Measurements from ENCODE around the gene SIRPB1. TPM values are rescaled to one million over a fixed set of nuclear protein-coding genes. Genes with fewer than 3 reads are reported as not detected.
"Not testable (repeated sequence)": the region's sequence is repeated elsewhere in the genome, so short reads cannot be mapped to it uniquely, and the experiment has no call there.

The SIRPB1 gene
- total and polyA plus RNA-seq, 2 experiments from 2014 or later = 0.54 TPM; not detected in 1

- no peak overlapping the region for H3K4me2 ChIP-seq (ENCODE audit: unreplicated experiment)
- in situ Hi-C loops (cut with MboI) = loop anchor here (25.0 kb wide), 1 partner anchor 110 kb away; no protein-coding TSS in a partner anchor
- H2AFZ ChIP-seq = no peak overlapping the region
- H3K9ac ChIP-seq = no peak overlapping the region
- no peak overlapping the region for H3K27ac ChIP-seq
- no peaks in the 10 kb centered on the region for H3K9me3 ChIP-seq (ENCODE audit: low read depth)
- no peaks in the 10 kb centered on the region for H3K4me1 ChIP-seq (ENCODE audit: insufficient read depth)
- H3K36me3 ChIP-seq (ENCODE audit: low read depth) = no peaks in the 10 kb centered on the region
- H4K20me1 ChIP-seq (ENCODE audit: insufficient read depth) = no peaks in the 10 kb centered on the region
- no peaks in the 10 kb centered on the region for H3K79me2 ChIP-seq (ENCODE audit: insufficient read depth)
- no peaks in the 10 kb centered on the region for H3K9me2 ChIP-seq (ENCODE audit: insufficient read depth)
- 73 to 84% methylated on average over 3 of the region's 3 CpGs for WGBS, 2 experiments (ENCODE audit: low coverage in 1 of 2, low lambda C conversion rate in 2 of 2, missing lambda C conversion rate in 2 of 2)
- no peak for DNase-seq
- H3K4me3 ChIP-seq = no peak overlapping the region
- TF ChIP-seq EZH2phosphoT487 (IDR thresholded peaks at IDR 0.05; ENCODE audit: insufficient read depth, low read depth) = no peak
- TF ChIP-seq EZH2 (IDR thresholded peaks at IDR 0.05; ENCODE audit: insufficient read depth, poor library complexity, severe bottlenecking) = no peak
- peaks cover 47% of the 10 kb centered on the region for H3K27me3 ChIP-seq (replicated peaks; ENCODE audit: insufficient read depth)
- no peaks in the 10 kb centered on the region for H3F3A ChIP-seq (ENCODE audit: insufficient read depth)
These were observed 27.2 kb upstream of the SIRPB1 start for GRCh38 chr20:1646975-1647431.

GRCh38 chr20:1644101-1644962 is 24.5 kb upstream of the SIRPB1 start:
- no peak overlapping the region for H2AFZ ChIP-seq
- no peak for TF ChIP-seq EZH2phosphoT487 (IDR thresholded peaks at IDR 0.05; ENCODE audit: insufficient read depth, low read depth)
- no peak for TF ChIP-seq EZH2 (IDR thresholded peaks at IDR 0.05; ENCODE audit: insufficient read depth, poor library complexity, severe bottlenecking)
- in situ Hi-C loops (cut with MboI) = loop anchor here (25.0 kb wide), 1 partner anchor 107 kb away; no protein-coding TSS in a partner anchor
- H3K27ac ChIP-seq = no peak overlapping the region
- H4K20me1 ChIP-seq (ENCODE audit: insufficient read depth) = no peaks in the 10 kb centered on the region
- WGBS, 2 experiments (ENCODE audit: low coverage in 1 of 2, low lambda C conversion rate in 2 of 2, missing lambda C conversion rate in 2 of 2) = 62 to 67% methylated on average over 8 of the region's 8 CpGs
- H3K27me3 ChIP-seq (replicated peaks; ENCODE audit: insufficient read depth) = peaks cover 61% of the 10 kb centered on the region
- no peaks in the 10 kb centered on the region for H3K9me2 ChIP-seq (ENCODE audit: insufficient read depth)
- H3K9me3 ChIP-seq (ENCODE audit: low read depth) = no peaks in the 10 kb centered on the region
- DNase-seq = no peak
- H3K9ac ChIP-seq = no peak overlapping the region
- no peak overlapping the region for H3K4me2 ChIP-seq (ENCODE audit: unreplicated experiment)
- no peaks in the 10 kb centered on the region for H3F3A ChIP-seq (ENCODE audit: insufficient read depth)
- no peaks in the 10 kb centered on the region for H3K36me3 ChIP-seq (ENCODE audit: low read depth)
- H3K79me2 ChIP-seq (ENCODE audit: insufficient read depth) = no peaks in the 10 kb centered on the region
- no peak overlapping the region for H3K4me3 ChIP-seq
- H3K4me1 ChIP-seq (ENCODE audit: insufficient read depth) = no peaks in the 10 kb centered on the region

- H3K9me2 ChIP-seq (ENCODE audit: insufficient read depth); H2AFZ ChIP-seq; H3K4me1 ChIP-seq (ENCODE audit: insufficient read depth); H3K27ac ChIP-seq; H3K79me2 ChIP-seq (ENCODE audit: insufficient read depth); H3F3A ChIP-seq (ENCODE audit: insufficient read depth); H3K36me3 ChIP-seq (ENCODE audit: low read depth); H3K9me3 ChIP-seq (ENCODE audit: low read depth); H4K20me1 ChIP-seq (ENCODE audit: insufficient read depth); DNase-seq; H3K9ac ChIP-seq; H3K4me2 ChIP-seq (ENCODE audit: unreplicated experiment); H3K4me3 ChIP-seq: not testable (repeated sequence)
- WGBS, 2 experiments (ENCODE audit: low coverage in 1 of 2, low lambda C conversion rate in 2 of 2, missing lambda C conversion rate in 2 of 2) = 5 to 11% methylated on average over 2 of the region's 2 CpGs
- H3K27me3 ChIP-seq (replicated peaks; ENCODE audit: insufficient read depth) = peaks cover 52% of the 10 kb centered on the region
- in situ Hi-C loops (cut with MboI) = loop anchor here (25.0 kb wide), 1 partner anchor 101 kb away; no protein-coding TSS in a partner anchor
These were observed 18.8 kb upstream of the SIRPB1 start for GRCh38 chr20:1638643-1639042.

GRCh38 chr20:1637755-1638154 is 17.9 kb upstream of the SIRPB1 start:
- in situ Hi-C loops (cut with MboI) = loop anchor here (25.0 kb wide), 1 partner anchor 100 kb away; no protein-coding TSS in a partner anchor
- H3K9me2 ChIP-seq (ENCODE audit: insufficient read depth) = no peaks in the 10 kb centered on the region

More at GRCh38 chr20:1637755-1638154, 17.9 kb upstream of the SIRPB1 start:
- Histone ChIP-seq H3K4me2 (ENCODE audit: unreplicated experiment) (no peak overlapping the region), H2AFZ (no peak overlapping the region), H3K4me3 (no peak overlapping the region), H3K27me3 (replicated peaks; ENCODE audit: insufficient read depth) (peaks cover 44% of the 10 kb centered on the region), H3K79me2 (ENCODE audit: insufficient read depth) (no peaks in the 10 kb centered on the region), H3K9me3 (ENCODE audit: low read depth) (no peaks in the 10 kb centered on the region), H3F3A (ENCODE audit: insufficient read depth) (no peaks in the 10 kb centered on the region), H3K4me1 (ENCODE audit: insufficient read depth) (no peaks in the 10 kb centered on the region), H3K27ac (no peak overlapping the region), H3K36me3 (ENCODE audit: low read depth) (no peaks in the 10 kb centered on the region), H4K20me1 (ENCODE audit: insufficient read depth) (no peaks in the 10 kb centered on the region), H3K9ac (no peak overlapping the region)
- TF ChIP-seq EZH2phosphoT487 (IDR thresholded peaks at IDR 0.05; ENCODE audit: insufficient read depth, low read depth) (no peak), EZH2 (IDR thresholded peaks at IDR 0.05; ENCODE audit: insufficient read depth, poor library complexity, severe bottlenecking) (no peak)
- 24 to 27% methylated on average over 2 of the region's 2 CpGs for WGBS, 2 experiments (ENCODE audit: low coverage in 1 of 2, low lambda C conversion rate in 2 of 2, missing lambda C conversion rate in 2 of 2)
- no peak for DNase-seq
